Gastroesophageal sphincter (tissue), 3 donors: ENCODE results near the gene PANK1.

Experiments
- CTCF ChIP-seq, 4 experiments: fragments of 200-600 bp in 2 of 4; fragments of 450-650 bp in 2 of 4; sonication (generic) in 1 of 4; IDR thresholded peaks; one replicate each; pipeline ENCODE4 v1.5.1; 2017 to 2019; ENCODE audit warnings: antibody characterized with exemption in 4 of 4, mild to moderate bottlenecking in 2 of 4, moderate library complexity in 2 of 4
- EP300 ChIP-seq: sonication (generic); formaldehyde crosslinking; IDR thresholded peaks from one replicate; pipeline ENCODE4 v1.6.1; 2017; ENCODE audit warnings: antibody characterized with exemption, mild to moderate bottlenecking
- POLR2A ChIP-seq, 2 donors: fragments of 450-650 bp; IDR thresholded peaks; one replicate each; pipeline ENCODE4 v1.6.1; 2017; ENCODE audit warnings: antibody characterized with exemption in 2 of 2, mild to moderate bottlenecking in 2 of 2, moderate library complexity in 1 of 2
- POLR2AphosphoS5 ChIP-seq: sonication (generic); formaldehyde crosslinking; IDR thresholded peaks from one replicate; pipeline ENCODE4 v1.6.1; 2017; ENCODE audit warnings: antibody characterized with exemption

DNA sequence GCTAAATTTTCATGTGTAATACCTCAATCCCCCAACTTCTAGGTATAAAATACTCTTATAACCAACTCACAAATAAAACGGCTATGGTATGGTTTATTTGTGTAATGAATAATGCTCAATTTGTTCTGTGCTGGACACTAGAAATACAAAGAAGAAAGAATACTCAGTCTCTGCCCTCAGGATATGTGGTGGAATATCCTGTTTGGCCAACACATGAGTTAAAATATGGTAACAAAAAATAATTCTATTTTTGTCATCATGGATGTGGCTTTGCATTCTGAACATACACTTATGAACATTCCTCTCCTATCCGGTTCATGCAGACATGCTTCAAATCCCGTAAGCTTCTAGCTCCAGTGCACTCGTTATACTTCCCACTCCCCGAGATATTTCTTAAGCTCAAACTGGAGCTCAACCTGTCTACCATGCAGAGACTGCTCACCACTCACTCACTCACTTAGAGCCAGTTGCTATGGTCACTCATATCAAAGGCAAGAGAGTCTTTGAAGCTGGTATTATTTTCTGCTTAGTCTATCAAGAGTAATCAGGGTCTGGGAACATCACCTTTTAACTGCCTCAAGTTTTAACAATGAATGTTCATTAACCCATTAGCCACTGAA lies 55.8 kb downstream of the PANK1 start:
- TF ChIP-seq CTCF (IDR thresholded peaks at IDR 0.05) (no peak), POLR2A (IDR thresholded peaks at IDR 0.05) (no peak), EP300 (no peak), POLR2AphosphoS5 (no peak)
